Measurements from ENCODE around the gene MYMK.

Gene MYMK

DNA sequence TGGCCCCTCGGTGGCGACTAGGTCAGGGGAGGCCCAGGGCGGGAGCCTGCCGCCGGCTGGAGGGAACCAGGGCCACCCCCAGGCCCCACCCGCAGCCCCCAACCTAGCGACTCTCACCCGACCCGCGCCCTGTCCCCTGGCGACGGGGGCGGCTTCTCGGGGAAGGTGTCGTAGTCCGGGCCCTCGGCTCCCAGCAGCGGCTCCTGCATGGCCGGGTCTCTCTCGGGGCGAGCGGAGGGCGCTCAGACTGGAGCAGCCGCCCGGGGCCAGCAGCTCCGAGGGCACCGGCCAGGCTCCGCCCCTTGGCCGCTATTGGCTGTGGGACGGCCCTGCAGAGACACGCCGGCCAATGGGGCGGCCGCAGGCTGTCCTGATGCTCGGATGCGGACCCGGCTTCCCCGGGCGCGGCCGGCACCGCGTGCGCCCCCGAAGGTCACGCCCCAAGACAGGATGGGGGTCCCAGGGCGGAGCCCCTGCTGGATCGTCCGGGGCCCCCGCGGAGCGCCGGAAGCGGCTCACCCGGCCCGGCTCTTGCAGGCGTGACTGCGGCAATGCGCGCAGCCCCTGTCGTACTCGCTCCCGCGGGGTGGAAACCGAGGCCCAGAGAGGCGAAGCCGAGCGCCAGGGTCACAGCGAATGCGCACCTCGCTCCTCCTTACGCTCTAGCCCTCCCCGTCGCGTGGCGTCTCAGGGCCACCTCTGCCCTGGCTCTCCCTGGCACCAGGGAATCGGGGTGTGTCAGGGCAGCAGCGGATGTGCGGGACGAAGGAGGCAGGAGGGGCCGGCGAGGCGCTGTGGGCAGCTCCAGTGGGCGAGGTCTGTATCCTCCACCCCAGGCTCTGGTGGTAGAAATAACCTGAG lies 45.7 kb downstream of the MYMK start, which contains the start of gene SLC2A6:
SLC2A6 (minus strand) TSS at position 249 of the 861 bp plus-strand sequence; CDS start at position 209, 40 bp downstream.
- peak; percentile 86 for DNase-seq

DNA sequence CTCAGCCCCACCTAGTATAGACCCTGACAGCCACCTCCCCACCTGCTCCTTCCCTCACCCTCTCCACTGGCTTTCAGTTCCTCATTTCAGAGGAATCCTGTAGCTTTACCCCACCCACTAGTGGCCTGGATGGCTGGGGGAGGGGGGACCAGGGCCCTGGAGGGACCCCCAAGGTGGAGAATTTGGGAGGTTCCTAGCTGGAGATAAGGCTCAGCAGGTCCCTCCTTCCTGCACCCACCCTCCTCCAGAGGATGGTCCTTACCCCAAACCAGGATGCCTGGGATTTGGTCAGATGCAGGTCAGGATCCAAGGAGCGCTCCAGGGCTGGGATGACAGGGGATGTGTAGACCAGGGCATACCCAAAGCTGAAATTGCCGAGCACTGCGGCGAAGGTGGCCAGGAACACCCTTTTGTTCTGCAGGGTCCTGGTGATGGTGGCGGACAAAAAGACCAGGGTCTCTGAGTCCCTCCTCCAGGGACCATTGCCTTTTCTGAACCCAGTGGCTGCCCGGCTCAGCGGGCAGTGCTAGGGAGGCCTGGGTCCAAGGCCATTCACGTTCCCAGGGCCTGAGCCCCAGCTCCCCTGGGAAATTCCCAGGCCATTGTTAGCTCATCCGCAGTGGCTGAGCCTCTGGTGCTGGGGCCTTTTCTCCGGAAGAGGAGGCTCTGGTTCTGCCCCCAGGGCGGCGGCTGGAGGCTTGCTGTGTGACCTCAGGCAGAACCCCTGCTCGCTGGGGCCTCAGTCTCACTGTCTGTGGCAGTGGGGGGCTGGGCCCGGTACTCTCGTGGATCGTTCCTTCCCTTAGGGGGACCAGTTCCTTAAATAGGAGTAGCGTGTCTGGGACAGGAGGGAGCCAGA lies 46.5 kb downstream of the MYMK start:
- peak; percentile 32 for DNase-seq

DNA sequence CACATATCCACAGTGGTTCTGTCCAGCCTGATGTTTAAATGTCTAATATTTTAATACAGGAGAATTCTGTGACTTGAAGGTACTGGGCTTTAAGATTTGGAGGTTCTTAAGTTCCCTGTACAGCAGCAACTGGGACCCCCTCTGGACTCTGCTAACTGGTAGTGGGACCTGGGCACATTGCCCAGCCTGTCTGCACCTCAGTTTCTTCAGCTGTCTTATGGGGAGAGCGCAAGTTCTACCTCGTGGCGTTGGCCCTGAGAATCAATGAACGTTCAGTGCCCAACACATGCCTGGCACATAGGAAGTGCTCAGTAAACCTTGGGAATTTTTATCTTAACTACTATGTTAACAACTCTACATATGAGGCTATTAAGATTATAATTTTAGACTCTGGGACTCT lies 47.3 kb downstream of the MYMK start:
- no peak for DNase-seq

DNA sequence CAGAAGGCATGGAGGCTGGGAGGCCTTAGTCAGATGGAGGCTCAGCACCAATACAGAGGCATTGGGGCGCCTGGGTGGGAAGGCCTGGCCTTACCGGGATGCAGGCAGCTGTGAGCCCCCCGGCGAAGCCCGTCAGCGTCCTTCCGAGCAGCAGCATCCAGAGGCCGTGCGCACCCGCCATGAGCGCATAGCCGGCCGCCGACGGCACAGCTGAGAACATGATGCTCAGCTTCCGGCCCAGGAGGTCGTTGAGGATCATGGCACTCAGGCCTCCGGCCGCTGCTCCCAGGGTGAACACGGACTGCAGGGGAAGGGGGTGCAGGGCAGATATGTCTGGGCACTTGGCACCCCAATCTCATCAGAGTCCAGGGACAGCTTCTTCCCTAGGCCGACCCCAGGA lies 47.8 kb downstream of the MYMK start:
- no peak for DNase-seq

DNA sequence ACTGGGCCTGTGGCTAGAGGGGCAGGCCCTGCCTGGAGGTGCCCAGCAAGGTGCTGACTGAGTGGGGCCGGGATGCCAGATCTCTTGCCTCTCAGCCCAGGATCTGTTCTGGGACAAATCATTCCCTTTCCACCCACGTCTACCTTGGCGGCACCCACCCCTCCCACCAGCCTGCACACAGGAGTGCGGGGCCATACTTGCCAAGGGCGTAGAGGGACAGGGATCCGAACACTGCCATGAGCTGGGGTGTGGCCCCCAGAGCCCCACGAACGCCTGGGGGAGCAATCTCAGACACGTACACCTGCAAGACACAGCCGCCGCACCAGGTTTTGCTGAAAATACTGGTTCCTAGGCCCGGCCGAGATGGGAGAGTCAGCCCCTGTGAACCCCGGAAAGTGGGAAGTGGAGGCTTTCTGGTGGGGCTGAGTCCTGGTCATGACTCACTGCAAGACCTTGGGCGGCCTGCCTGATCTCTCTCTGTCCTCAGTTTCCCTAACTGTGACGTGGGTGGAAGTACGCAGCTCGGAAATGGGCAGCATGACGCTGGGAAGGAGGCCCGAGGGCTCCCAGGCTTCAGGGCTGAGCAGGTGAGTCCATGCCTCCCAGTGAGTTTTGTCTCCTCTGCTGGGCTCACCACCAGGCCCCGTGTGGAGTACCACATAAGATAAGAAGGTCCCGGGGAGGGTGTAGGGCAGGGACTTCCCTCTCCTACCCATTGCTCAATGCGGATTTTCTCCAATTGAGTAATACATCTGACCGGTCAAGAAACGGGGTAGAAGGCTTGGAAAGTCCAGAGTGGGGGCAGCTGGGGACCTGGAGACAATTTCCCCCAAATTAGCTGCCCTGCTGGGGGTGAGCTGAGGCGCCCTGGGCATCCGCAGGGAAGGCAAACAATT lies 48.5 kb downstream of the MYMK start:
- DNase-seq = no peak

DNA sequence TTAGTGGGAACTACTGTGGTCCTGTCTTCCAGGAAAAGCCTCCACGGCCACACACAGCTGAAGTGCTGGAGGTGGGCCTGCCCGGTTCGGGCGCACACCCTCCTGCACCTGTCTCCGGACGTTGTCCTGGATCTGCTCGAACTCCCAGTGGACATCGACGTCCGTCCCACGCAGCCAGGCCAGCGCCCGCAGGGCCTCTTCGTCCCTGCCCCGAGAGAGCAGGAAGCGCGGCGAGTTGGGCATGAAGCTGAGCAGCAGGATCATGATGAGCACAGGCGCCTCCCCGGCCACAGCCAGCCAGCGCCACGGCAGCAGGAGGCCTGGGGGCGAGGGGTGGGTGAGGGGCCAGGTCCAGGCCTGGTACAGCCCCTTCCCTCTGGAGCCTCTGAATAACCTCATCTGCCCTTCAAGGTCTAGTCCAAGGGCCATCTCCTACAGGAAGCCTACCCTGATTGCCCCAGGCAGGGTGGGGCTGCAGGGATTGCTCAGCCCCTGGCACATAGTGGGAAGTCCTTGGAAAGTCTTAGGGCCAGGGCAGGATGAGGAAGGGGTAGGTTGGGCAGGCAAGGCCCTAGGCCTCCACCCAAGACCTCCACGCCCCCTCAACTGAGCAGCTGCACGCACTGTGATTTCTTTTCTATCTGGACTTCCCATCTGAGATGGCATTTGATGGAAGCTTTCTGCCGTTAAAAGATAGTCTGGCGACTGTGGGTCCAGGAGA lies 49.3 kb downstream of the MYMK start:
- DNase-seq = no peak

DNA sequence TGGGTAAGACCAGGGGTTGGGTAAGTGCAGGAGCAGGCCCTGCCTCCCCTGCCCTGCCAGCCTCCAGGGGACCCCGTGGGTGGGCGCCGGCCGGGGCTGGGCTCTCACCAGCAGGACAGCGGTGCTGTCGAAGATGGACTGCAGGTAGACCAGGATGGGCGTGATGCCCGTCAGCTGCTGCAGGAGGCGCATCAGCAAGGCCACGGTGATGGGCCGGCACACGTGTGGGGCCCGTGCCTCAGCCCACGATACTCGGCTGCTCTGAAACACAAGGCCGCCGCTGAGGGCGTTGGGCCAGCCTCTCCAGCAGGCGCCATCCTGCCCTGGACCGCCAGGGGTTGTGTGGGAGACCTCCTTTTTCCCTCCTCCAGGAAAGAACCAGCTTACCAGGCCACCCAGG lies 49.9 kb downstream of the MYMK start:
- no peak for DNase-seq

DNA sequence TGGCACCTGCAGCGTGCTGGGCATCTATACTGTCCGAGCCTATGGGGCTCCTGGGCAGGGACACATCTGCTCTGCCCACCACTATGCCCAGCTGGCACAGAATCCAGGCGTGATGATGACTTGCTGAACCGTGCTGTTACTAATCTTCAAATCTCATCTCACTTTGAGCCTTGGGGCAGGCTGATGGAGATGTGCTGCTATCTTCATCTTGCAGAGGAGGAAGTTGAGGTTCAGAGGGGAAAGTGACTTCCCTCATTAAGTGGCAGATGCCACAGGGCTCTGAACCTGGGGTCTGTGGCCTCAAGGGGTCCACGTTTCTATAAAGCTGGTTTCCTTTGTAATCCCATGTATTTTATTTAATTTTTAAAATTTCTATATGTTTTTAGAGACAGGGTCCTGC lies 50.5 kb downstream of the MYMK start:
- DNase-seq = no peak

DNA sequence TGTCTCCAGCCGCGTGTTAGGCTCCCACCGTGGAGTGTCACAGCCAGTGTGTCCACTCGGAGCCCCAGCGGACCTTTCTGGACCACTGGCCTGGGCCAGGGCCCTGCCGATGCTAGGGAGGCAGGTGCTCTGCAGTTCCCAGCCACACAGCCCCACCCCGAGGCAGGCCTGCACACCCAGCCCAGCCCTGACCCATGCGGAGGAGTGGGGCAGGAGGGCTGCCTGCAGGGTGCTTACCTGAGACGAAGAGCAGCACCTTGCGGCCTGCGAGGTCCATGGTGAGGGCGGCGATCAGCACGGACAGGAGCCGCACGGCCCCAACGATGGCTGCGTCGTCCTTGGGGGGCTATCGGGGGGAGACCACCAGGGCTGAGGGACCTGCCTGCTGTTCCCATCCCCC lies 51.0 kb downstream of the MYMK start:
- no peak for DNase-seq

DNA sequence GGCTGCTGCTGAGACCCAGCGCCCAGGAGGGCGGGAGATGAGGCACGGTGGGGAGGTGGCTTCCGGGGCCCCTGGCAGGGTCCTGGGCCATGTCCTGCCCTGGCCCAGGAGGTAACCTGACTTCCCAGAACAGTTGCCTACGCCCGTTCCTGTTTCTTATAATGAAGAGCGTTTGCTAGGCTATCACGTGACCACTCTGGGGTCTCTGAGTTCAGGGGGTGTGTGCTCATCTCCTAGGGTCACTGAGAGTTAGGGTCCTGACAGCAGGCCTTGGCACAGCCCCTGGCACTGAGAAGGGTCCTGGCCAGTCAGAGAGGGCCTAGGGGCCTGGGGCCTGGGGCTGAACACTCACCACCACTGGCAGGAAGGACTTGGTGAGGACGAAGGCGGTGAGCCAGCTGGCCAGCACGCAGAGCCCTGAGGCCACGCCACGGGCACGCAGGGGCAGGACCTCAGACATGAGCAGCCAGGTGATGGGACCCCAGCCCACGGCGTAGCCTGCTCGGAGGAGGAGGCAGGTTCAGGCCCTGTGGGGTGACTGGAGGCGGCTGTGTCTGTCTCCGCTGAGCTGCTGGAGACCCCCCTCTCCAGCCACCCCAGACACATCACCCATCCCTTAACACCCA lies 51.9 kb downstream of the MYMK start:
- DNase-seq = no peak

DNA sequence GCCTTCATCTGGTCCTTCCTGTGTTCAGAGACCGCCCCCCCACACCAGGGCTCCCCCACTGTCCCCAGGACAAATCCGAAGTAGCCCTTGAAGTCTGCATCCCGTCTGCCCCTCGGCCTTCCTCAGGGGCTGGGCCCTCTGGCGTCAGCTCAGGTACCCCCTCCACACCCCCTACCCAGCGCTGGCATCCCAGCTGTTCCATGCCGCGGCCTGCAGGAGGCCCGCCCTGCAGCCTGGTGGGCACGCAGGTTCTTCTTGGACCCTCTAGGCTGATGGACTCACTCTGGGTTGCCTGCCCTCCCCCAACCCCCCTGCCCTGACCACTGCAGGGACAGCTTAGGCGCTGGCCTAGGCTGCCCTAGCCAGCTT lies 52.5 kb downstream of the MYMK start:
- no peak for DNase-seq

DNA sequence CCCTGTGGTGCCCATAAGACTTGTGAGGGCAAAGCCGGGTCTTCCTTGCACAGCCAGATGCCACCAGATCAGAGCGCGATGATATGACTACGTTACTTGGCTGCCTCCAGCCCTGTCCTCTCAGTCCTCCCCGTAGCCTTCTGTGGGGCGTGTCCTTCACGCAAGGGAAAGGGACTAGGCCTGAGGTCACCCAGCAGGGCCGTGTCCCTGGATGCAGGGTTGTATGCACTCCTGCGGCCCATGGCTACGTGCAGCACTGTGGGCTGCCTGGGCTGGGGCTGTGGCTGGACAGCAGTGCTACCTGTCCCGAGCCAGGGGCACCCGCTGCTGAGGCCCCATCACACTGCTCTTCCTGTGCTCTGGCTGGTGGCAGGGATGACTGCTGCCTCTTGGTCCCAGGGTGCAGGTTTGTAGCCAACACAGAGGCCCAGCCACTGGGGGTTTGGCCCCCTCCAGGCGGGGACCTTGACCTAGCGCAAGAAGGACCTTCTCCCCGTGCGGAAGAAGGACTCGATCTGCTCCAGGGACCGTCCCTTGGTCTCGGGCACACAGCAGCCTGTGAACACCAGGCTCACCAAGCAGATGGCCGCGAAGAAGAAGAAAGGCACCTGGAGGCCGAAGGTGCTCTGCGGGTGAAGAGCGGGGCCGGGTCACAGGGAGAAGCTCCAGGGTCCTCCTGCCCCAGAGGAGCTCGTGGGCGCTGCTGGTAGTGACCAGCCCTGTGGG lies 53.0 kb downstream of the MYMK start:
- peak; percentile 9 for DNase-seq

DNA sequence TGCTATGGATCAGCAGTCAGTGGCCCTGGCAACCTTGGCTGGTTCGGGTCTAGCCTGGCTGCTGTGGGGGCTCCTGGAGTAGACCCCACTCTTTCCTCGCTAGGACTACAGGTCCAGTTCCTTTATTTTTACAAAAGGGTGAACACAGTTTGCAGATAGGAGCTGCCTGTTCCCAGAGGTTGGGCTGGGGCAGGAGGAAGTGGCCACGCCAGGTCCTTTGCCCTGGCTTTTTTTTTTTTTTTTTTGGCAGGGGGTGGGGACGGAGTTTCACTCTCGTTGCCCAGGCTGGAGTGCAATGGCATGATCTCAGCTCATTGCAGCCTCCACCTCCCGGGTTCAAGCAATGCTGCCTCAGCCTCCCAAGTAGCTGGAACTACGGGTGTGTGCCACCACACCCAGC lies 53.8 kb downstream of the MYMK start:
- no peak for DNase-seq

DNA sequence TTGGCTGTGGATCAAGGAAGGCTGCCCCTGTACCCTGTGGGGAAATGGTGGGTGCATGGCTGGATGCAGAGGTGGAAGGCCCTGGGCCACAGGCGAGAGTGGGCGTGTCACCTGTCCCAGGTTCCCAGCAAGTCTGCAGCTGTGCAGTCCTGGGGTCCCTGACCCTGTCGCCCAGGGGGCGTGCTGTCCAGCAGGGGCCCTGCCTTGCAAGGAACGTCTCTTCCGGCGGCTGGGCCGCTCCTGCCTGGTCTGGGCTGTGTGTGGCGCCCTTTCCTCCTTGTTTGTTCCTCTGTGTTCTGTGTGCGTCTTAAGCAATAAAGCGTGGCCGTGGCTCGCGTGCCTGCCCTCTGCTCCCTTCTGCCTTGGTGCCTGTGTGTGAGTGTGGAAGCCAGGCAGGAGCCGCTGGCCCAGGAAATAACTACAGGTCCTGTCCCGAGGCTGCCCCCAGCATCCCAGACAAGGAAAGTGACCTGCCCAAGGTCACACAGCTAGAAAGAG lies 54.3 kb downstream of the MYMK start:
- peak; percentile 18 for DNase-seq

DNA sequence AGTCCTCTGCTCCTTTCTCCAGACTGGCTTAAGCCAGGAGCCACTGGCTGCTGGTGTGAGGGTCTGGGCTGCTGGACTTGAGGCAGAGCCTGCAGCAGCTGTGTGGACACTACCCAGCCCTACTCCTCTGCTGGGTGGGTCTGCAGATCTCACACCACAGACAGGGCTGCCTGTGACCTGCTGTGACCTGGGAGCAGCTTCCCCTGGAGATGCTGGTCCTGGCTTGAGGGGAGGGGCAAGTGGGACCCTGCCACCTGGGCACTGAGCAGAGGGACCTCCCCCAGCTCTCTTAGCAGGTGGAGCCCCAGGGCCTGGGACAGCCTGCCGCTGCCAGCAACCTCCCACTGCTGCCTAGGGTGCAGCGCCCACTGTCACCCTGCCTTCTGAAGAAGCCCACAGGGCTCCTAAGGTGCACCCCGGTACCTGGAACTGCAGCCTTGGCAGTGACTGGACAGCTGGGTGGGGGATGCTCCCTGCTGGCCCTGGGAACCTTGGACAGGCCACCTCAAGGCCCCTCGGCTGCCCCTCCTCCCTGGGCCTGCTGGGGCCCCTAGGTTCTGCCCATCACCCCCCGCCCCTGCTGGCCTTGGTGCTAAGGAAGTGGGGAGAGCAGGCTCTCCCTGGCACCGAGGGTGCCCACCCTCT lies 55.9 kb downstream of the MYMK start:
- peak; percentile 16 for DNase-seq

DNA sequence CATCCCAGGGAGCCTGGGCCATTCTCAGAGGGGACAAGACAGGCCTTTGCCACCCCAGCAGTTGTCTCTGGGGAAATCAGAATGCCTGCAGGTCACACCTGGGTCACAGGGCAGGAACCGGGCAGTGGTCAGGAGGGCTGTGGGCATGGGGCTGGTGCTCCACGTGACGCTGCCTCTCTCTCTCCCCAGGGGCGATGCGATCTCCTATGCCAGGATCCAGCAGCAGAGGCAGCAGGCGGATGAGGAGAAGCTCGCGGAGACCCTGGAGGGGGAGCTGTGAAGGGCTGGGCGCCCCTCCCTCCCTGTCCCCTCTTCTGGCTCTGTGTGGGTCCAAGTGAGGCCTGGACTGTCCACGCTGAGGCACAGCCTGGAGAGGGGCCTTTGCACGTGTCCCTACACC lies 56.4 kb downstream of the MYMK start:
- DNase-seq = no peak

DNA sequence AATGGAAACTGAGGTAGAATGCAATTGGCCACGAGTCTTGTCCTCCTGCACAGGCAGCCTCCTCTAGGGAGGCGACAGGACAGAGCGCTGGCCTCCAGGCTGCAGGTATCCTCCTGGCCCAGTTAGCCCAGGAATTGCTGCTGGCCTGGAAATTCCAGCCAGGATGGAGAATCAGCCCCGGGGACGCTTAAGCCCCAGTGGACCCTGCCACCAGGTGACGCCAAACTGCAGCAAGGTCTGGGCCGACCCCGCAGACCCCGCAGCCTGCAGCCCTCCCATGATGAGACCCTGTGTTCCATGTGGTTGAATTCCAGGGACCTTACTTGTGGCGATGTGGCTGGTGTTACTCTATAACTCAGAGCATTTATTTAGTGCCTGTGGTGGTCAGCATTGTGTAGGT lies 57.7 kb downstream of the MYMK start:
- no peak for DNase-seq

DNA sequence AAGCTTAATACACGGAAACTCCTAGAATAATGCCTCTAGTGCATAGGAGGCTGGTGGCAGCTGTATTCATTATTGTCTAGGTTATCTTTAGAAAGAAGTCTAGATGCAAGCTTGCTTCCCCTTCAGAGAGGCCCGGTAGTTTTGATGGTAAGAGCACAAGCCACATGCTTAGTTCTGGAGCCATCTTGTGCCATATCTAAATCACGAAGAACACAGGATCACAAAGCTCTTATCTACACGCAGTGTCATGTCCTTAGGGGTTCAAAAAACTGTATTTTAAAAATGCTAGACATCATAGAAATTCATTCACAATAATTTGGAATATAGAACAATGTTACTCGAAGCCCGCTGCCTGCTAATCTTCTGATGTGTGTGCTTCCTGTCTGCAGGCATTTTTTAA lies 58.8 kb downstream of the MYMK start:
- DNase-seq = no peak

DNA sequence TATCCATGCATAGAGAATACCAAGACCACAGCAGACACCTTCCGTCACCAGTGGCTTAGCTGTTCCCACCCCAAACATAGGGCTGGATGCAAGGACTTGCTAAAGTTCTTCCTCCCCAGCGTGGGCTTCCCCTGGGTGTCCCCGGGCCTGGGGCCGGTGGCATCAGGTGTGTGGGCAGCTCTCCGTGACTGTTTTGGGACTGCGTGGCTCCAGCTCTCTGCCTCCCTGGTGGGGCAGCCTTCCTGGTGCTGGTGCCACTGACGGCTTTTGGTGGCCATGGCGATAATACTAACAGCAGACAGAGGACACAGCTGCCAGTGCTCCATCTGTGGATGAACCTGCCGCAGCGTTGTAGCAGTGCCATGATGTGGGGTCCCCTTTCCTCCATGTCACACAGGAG lies 60.1 kb downstream of the MYMK start:
- no peak for DNase-seq

Data from right hindlimb (tissue), 1 donor.